Keratinocyte (primary cell): ENCODE results near the gene WBP1L. TPM values are rescaled to one million over a fixed set of nuclear protein-coding genes. Genes with fewer than 3 reads are reported as not detected.

Experiments used
- DNase-seq: peaks from one replicate; pipeline ENCODE4 v3.0.0-alpha.2; 2011; ENCODE audit warnings: low read depth, missing footprints, low spot score
- FAIRE-seq: peaks from 2 replicates; lab custom pipeline; 2011; peaks lifted over from hg19 to GRCh38; lab: Jason Lieb, UNC
- H2AFZ ChIP-seq: 2 replicates; pipeline ENCODE4 v1.6.0; 2012; ENCODE audit warnings: low read length, control low read depth, inconsistent platforms; ENCODE audit not compliant: control insufficient read depth
- H3K27ac ChIP-seq: 2 replicates; pipeline ENCODE4 v1.5.1; 2011; ENCODE audit warnings: low read length; ENCODE audit not compliant: control insufficient read depth, insufficient read depth
- H3K27me3 ChIP-seq: 3 replicates; pipeline ENCODE4 v1.6.0; 2011; ENCODE audit warnings: low read length; ENCODE audit not compliant: control insufficient read depth, insufficient read depth; ENCODE audit errors: extremely low read depth
- H3K36me3 ChIP-seq, 2 experiments: 2 replicates in 1 of 2; 3 replicates in 1 of 2; pipeline ENCODE4 v1.5.1; 2011; ENCODE audit warnings: low read length in 2 of 2, mild to moderate bottlenecking in 1 of 2; ENCODE audit not compliant: control insufficient read depth in 2 of 2, insufficient read depth in 2 of 2; ENCODE audit errors: extremely low read depth in 1 of 2
- H3K4me1 ChIP-seq: 3 replicates; pipeline ENCODE4 v1.5.1; 2011; ENCODE audit warnings: low read length; ENCODE audit not compliant: control insufficient read depth, insufficient read depth; ENCODE audit errors: extremely low read depth
- H3K4me2 ChIP-seq: 3 replicates; pipeline ENCODE4 v1.6.0; 2011; ENCODE audit warnings: low read depth, low read length; ENCODE audit not compliant: control insufficient read depth, insufficient read depth; ENCODE audit errors: extremely low read depth
- H3K4me3 ChIP-seq, 3 experiments: fragments of 200-600 bp in 1 of 3; sonication (generic) in 1 of 3; 2 replicates in 2 of 3; 3 replicates in 1 of 3; pipeline ENCODE4 v1.5.1; 2011 to 2016; ENCODE audit warnings: low read length in 3 of 3, mild to moderate bottlenecking in 3 of 3, control low read depth in 2 of 3, inconsistent platforms in 1 of 3, low read depth in 1 of 3, mixed read lengths in 1 of 3, mixed run types in 1 of 3, moderate library complexity in 1 of 3; ENCODE audit not compliant: control insufficient read depth in 2 of 3, insufficient read depth in 2 of 3; ENCODE audit errors: extremely low read depth in 1 of 3
- H3K79me2 ChIP-seq: 2 replicates; pipeline ENCODE4 v1.6.0; 2012; ENCODE audit warnings: low read length; ENCODE audit not compliant: control insufficient read depth, insufficient read depth
- H3K9ac ChIP-seq: 3 replicates; pipeline ENCODE4 v1.6.0; 2011; ENCODE audit warnings: low read length; ENCODE audit not compliant: control insufficient read depth, insufficient read depth; ENCODE audit errors: extremely low read depth
- H3K9me1 ChIP-seq: 3 replicates; pipeline ENCODE4 v1.6.0; 2011; ENCODE audit warnings: low read length; ENCODE audit not compliant: control insufficient read depth, insufficient read depth; ENCODE audit errors: extremely low read depth
- H3K9me3 ChIP-seq: 2 replicates; pipeline ENCODE4 v1.5.1; 2012; ENCODE audit warnings: low read depth, low read length; ENCODE audit not compliant: control insufficient read depth
- H4K20me1 ChIP-seq: 3 replicates; pipeline ENCODE4 v1.6.0; 2011; ENCODE audit warnings: low read length; ENCODE audit not compliant: control insufficient read depth, insufficient read depth; ENCODE audit errors: extremely low read depth
- CTCF ChIP-seq, 3 experiments: IDR thresholded peaks in 1 of 3; conservative IDR thresholded peaks in 1 of 3; optimal IDR thresholded peaks in 1 of 3; 2 replicates in 2 of 3; 3 replicates in 1 of 3; pipeline versions ENCODE3 to v1.5.1; 2011; ENCODE audit warnings: low read length in 3 of 3, mild to moderate bottlenecking in 3 of 3, moderate library complexity in 2 of 3, control low read depth in 1 of 3, inconsistent platforms in 1 of 3; ENCODE audit not compliant: insufficient read depth in 2 of 3; ENCODE audit errors: extremely low read depth in 1 of 3
- EZH2 ChIP-seq: IDR thresholded peaks from one replicate; pipeline ENCODE4 v1.6.1; 2012; ENCODE audit warnings: inconsistent platforms, mild to moderate bottlenecking, low read length, moderate library complexity
- dilution Hi-C: fragments of 300-500 bp; cut with MboI; formaldehyde crosslinking; loops from one replicate; pipeline ENCODE4 v1.7.0; 2020; ENCODE audit warnings: low sequenced_read_pairs; ENCODE audit not compliant: extremely low pct_ligation_motif_present
- polyA plus RNA-seq, 5 experiments: library from polyadenylated mRNA; depleted of rRNA in 3 of 5; stranded (reverse) in 3 of 5; stranded (forward) in 1 of 5; unstranded in 1 of 5; fragments of >200 nt; gene quantifications; 1 replicate in 1 of 5; 2 replicates in 3 of 5; 3 replicates in 1 of 5; pipeline versions ENCODE4 v1.2.1 to v1.2.3, GENCODE V29; 2011 to 2012; ENCODE audit warnings: missing spikeins in 2 of 5, low read depth in 1 of 5, low replicate concordance in 1 of 5

WBP1L gene
- polyA plus RNA-seq, 1 donor (not counting 4 experiments of a cell fraction or from before 2014, with no cell fraction given) = 24.3 TPM

- no peak overlapping the region for H3K9ac ChIP-seq
- FAIRE-seq (no peak), DNase-seq (peak; percentile 38)
- no peak overlapping the region for H3K27ac ChIP-seq
- no peaks in the 10 kb centered on the region for H3K9me1 ChIP-seq
- H3K4me3 ChIP-seq = no peak overlapping the region
- H3K79me2 ChIP-seq = no peaks in the 10 kb centered on the region
- no peak overlapping the region for H2AFZ ChIP-seq
- no peak for TF ChIP-seq EZH2
- no peak for TF ChIP-seq CTCF (optimal IDR thresholded peaks at IDR 0.05 in 1 of 3, IDR thresholded peaks at IDR 0.05 in 1 of 3, conservative IDR thresholded peaks at IDR 0.05 in 1 of 3; ENCODE audit: extremely low read depth in 1 of 3, insufficient read depth in 2 of 3, low read length in 3 of 3)
- H3K36me3 ChIP-seq = peaks cover 0 to 1% of the 10 kb centered on the region in 2 experiments
- dilution Hi-C loops = no loop called here
- no peaks in the 10 kb centered on the region for H3K27me3 ChIP-seq
- no peaks in the 10 kb centered on the region for H4K20me1 ChIP-seq
- H3K4me2 ChIP-seq = no peak overlapping the region
- peaks cover 3% of the 10 kb centered on the region for H3K4me1 ChIP-seq
- no peaks in the 10 kb centered on the region for H3K9me3 ChIP-seq
These were observed 47.0 kb upstream of the WBP1L start for GRCh38 chr10:102696736-102697135.

GRCh38 chr10:102698894-102699293, 44.9 kb upstream of the WBP1L start:
- no peaks in the 10 kb centered on the region for H3K27me3 ChIP-seq
- peaks cover 0 to 1% of the 10 kb centered on the region in 2 experiments for H3K36me3 ChIP-seq
- no peak for DNase-seq
- dilution Hi-C loops = no loop called here
- peaks cover 3% of the 10 kb centered on the region for H3K4me1 ChIP-seq
- no peaks in the 10 kb centered on the region for H3K79me2 ChIP-seq
- H4K20me1 ChIP-seq = no peaks in the 10 kb centered on the region
- TF ChIP-seq CTCF (optimal IDR thresholded peaks at IDR 0.05 in 1 of 3, IDR thresholded peaks at IDR 0.05 in 1 of 3, conservative IDR thresholded peaks at IDR 0.05 in 1 of 3; ENCODE audit: extremely low read depth in 1 of 3, insufficient read depth in 2 of 3, low read length in 3 of 3) (no peak), EZH2 (no peak)
- no peaks in the 10 kb centered on the region for H3K9me3 ChIP-seq
- no peaks in the 10 kb centered on the region for H3K9me1 ChIP-seq
- no peak overlapping the region for H3K9ac ChIP-seq
- no peak for FAIRE-seq
- no peak overlapping the region for H3K27ac ChIP-seq
- no peak overlapping the region for H2AFZ ChIP-seq
- H3K4me2 ChIP-seq = no peak overlapping the region
- H3K4me3 ChIP-seq = no peak overlapping the region
